Prostate gland (tissue), 2 donors: ENCODE measurements around the gene SNRPB. TPM values are rescaled to one million over a fixed set of nuclear protein-coding genes. Genes with fewer than 3 reads are reported as not detected.

Experiments used
- DNase-seq: peaks from one replicate; pipeline ENCODE4 v3.0.0-alpha.2; 2019; ENCODE audit warnings: low spot score
- H3K27ac ChIP-seq, 2 donors: fragments of 200-600 bp; sonication (generic); 2 replicates each; pipeline ENCODE4 v1.5.1; 2017 to 2019
- H3K27me3 ChIP-seq: fragments of 200-600 bp; sonication (generic); replicated peaks from 2 replicates; pipeline ENCODE4 v1.5.1; 2019; ENCODE audit not compliant: insufficient read depth
- H3K36me3 ChIP-seq, 2 donors: fragments of 200-600 bp; sonication (generic); 1 replicate in 1 of 2; 2 replicates in 1 of 2; pipeline versions ENCODE4 v1.5.1 to v1.8.1; 2017 to 2019
- H3K4me1 ChIP-seq: fragments of 200-600 bp; sonication (generic); replicated peaks from 2 replicates; pipeline ENCODE4 v1.5.1; 2019
- H3K4me3 ChIP-seq, 2 donors: fragments of 200-600 bp; sonication (generic); 2 replicates each; pipeline ENCODE4 v1.5.1; 2017 to 2019
- H3K9me3 ChIP-seq: fragments of 200-600 bp; sonication (generic); 2 replicates; pipeline ENCODE4 v1.5.1; 2017
- POLR2A ChIP-seq: fragments of 450-650 bp; IDR thresholded peaks from one replicate; pipeline ENCODE4 v1.6.1; 2016; ENCODE audit warnings: antibody characterized with exemption, mild to moderate bottlenecking
- POLR2AphosphoS5 ChIP-seq: sonication (generic); formaldehyde crosslinking; IDR thresholded peaks from one replicate; pipeline ENCODE4 v1.6.1; 2017; ENCODE audit warnings: antibody characterized with exemption
- WGBS: methylation state at CpG from one replicate; pipeline ENCODE4 v1.1.5; 2018; 5-methylcytosine and 5-hydroxymethylcytosine counted together
- intact Hi-C: fragments of 100-400 bp; cut with DNase I; formaldehyde crosslinking; loops from one replicate; pipeline ENCODE4 v1.14.2; 2022
- total RNA-seq, 2 donors: library from RNA; depleted of rRNA; stranded (reverse); fragments of >200 nt; gene quantifications; one replicate each; pipeline ENCODE4 v1.1.0, GENCODE V29; 2016
- TF ChIP-seq, protein P1 (sequence below), 4 experiments: fragments of 200-600 bp in 2 of 4; fragments of 450-650 bp in 2 of 4; sonication (generic) in 2 of 4; IDR thresholded peaks; 1 replicate in 3 of 4; 2 replicates in 1 of 4; pipeline ENCODE4 v1.5.1; 2016 to 2019; ENCODE audit warnings: antibody characterized with exemption in 4 of 4, mild to moderate bottlenecking in 2 of 4, moderate library complexity in 2 of 4

Gene SNRPB
- total RNA-seq, 2 donors from 2014 or later: 215 to 294 TPM

DNA sequence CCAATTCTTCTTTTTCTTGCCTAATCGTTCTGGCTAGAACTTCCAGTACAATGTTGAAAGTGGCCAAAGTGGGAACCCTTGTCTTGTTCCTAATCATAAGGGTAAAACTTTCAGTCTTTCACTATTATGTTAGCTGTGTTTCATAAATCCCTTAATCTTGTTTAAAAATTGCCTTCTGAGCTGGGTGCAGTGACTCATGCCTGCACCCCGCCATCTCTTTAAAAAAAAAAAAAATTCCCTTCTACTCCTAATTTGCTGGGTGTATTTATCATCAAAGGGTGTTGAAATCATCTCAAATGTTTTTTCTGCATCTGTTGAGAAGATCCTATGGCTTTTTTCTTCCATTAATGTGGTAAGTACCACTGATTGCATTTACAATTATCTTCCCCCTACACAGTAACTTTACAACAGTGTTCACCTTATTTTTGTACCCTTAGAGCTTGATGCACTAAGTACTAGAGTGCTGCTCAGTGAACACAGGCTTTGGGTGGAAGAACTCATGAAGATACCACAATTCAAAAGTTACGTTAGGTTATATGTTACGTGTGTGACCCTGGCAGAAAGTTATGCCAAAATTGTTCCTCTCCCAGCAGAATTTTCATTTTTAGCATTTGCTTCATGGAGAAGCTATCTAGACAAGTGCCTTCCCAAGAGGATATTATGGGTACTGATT is 9.7 kb downstream of the SNRPB start:
- intact Hi-C loops: no loop called here
- Histone ChIP-seq H3K27ac (no peak overlapping the region), H3K9me3 (no peaks in the 10 kb centered on the region), H3K4me1 (no peaks in the 10 kb centered on the region), H3K36me3 (peaks cover 28 to 33% of the 10 kb centered on the region in 2 donors), H3K27me3 (no peaks in the 10 kb centered on the region), H3K4me3 (no peak overlapping the region)
- no peak for DNase-seq
- 86% methylated on average over 4 of the region's 4 CpGs for WGBS
- TF ChIP-seq POLR2AphosphoS5: no peak
- TF ChIP-seq, protein P1, sequence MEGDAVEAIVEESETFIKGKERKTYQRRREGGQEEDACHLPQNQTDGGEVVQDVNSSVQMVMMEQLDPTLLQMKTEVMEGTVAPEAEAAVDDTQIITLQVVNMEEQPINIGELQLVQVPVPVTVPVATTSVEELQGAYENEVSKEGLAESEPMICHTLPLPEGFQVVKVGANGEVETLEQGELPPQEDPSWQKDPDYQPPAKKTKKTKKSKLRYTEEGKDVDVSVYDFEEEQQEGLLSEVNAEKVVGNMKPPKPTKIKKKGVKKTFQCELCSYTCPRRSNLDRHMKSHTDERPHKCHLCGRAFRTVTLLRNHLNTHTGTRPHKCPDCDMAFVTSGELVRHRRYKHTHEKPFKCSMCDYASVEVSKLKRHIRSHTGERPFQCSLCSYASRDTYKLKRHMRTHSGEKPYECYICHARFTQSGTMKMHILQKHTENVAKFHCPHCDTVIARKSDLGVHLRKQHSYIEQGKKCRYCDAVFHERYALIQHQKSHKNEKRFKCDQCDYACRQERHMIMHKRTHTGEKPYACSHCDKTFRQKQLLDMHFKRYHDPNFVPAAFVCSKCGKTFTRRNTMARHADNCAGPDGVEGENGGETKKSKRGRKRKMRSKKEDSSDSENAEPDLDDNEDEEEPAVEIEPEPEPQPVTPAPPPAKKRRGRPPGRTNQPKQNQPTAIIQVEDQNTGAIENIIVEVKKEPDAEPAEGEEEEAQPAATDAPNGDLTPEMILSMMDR (IDR thresholded peaks at IDR 0.05): no peak
- TF ChIP-seq POLR2A: no peak

DNA sequence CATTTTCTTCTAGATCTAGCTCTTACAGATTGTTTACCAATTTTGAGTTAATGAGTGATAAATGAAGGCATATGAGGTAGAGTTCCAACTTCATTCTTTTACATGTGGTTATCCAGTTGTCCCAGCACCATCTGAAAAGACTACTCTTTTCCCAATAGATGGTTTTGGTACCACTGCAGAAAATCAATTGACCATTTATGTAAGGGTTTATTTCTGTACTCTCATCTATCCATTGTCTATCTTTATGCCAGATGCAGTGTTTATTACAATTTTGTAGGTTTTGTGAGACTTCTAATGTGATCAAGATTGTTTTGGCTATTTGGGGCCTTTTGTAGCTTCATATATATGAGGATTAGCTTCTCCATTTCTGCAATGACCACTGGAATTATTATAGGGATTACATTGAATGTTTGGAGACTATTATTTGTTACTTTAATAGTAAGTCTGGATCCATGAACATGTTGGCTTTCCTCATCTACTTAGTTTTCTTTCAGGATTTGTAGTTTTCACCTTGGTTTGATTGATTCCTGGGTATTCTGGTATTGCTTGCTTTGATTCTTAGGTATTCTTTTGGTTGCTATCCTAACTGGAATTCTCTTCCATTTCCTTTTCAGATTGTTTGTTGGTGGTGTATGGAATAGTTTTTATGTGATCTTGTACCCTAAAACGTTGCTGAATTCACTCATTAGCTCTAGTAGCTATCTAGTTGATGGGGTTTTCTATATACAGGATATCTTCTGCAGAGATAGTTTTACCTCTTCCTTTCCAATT is 10.4 kb downstream of the SNRPB start:
- no peaks in the 10 kb centered on the region for H3K27me3 ChIP-seq
- no peaks in the 10 kb centered on the region for H3K9me3 ChIP-seq
- no peak overlapping the region for H3K4me3 ChIP-seq
- H3K36me3 ChIP-seq: peaks cover 27 to 28% of the 10 kb centered on the region in 2 donors
- DNase-seq: no peak
- no peak overlapping the region for H3K27ac ChIP-seq
- WGBS: 68% methylated on average over 1 of the region's 1 CpG
- intact Hi-C loops: no loop called here
- no peaks in the 10 kb centered on the region for H3K4me1 ChIP-seq
- TF ChIP-seq, protein P1 (IDR thresholded peaks at IDR 0.05): no peak
- no peak for TF ChIP-seq POLR2A
- no peak for TF ChIP-seq POLR2AphosphoS5

DNA sequence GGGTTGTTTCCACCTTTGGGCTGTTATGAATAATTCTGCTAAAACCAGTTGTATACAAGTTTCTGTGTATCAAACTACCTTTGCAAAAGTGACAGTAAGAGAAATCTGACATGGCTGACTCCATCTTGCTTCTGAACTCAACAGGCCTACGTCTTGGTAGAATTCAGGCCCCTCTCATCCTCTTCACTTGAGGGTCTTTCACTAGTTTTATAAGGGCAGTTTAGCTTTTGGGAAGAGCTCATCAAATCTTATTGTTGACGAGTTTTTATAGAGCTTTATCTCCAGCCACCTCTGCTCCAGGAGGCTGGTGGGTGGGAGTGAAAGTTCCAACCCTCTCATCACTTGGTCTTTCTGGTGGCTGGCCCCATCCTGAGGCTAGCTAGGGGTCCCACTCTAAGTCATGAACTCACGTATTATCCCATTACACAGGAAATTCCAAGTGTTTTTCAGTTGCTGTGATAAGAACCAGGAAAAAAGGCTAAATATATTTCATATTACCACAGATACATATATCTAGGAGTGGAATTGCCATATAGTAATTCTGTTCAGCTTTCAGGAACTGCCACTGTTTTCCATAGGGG is 11.6 kb downstream of the SNRPB start:
- Histone ChIP-seq H3K27me3 (no peaks in the 10 kb centered on the region), H3K4me1 (no peaks in the 10 kb centered on the region), H3K36me3 (peaks cover 19 to 23% of the 10 kb centered on the region in 2 donors), H3K9me3 (no peaks in the 10 kb centered on the region), H3K4me3 (no peak overlapping the region), H3K27ac (no peak overlapping the region)
- intact Hi-C loops: no loop called here
- TF ChIP-seq, protein P1 (IDR thresholded peaks at IDR 0.05): no peak
- TF ChIP-seq POLR2A (no peak), POLR2AphosphoS5 (no peak)
- 88% methylated on average over 3 of the region's 3 CpGs for WGBS
- no peak for DNase-seq

DNA sequence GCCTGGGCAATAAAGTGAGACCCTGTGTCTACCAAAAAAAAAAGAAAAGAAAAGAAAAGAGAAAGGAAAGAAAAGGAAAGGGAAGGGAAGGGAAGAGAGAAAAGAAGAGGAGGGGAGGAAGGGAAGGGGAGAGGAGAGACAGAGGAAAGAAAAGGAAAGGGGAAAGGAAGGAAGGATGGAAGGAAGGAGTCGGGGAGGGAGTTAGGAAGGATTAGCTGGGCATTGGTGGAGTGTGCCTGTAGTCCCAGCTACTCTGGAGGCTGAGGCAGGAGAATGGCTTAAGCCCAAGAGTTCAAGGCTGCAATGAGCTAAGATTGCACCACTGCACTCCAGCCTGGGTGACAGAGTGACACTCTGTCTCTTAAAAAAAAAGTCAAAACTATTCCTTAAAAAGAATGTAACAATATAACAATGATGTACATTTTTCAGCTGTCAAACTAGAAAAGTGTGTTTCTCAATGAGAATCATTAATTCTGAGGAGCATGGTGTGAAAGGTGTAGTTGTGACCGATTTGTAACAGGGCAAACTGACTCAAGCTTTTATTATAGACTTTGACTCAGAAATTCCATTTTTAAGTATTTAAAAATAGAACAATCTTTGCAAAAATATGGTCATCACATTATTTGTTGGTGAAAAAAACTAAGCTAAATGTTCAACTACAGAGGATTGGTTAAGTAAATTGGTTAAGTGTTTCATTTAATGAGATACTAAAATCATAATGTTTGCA is 14.7 kb downstream of the SNRPB start:
- H3K36me3 ChIP-seq: peaks cover 0 to 1% of the 10 kb centered on the region in 2 donors
- H3K27ac ChIP-seq: no peak overlapping the region
- no peaks in the 10 kb centered on the region for H3K27me3 ChIP-seq
- no peak for DNase-seq
- intact Hi-C loops: no loop called here
- TF ChIP-seq POLR2A (no peak), POLR2AphosphoS5 (no peak)
- TF ChIP-seq, protein P1 (IDR thresholded peaks at IDR 0.05): no peak
- no peaks in the 10 kb centered on the region for H3K4me1 ChIP-seq
- H3K4me3 ChIP-seq: no peak overlapping the region
- WGBS: 78% methylated on average over 2 of the region's 2 CpGs
- H3K9me3 ChIP-seq: no peaks in the 10 kb centered on the region
